HK-2 (cell line): ENCODE data around the gene PSMB4.
"Not testable (repeated sequence)": the region's sequence is repeated elsewhere in the genome, so short reads cannot be mapped to it uniquely, and the experiment has no call there.

Experiments
- DNase-seq: peaks from one replicate; pipeline ENCODE4 v3.0.0-alpha.2; 2018; ENCODE audit not compliant: unreplicated experiment

The PSMB4 gene

DNA sequence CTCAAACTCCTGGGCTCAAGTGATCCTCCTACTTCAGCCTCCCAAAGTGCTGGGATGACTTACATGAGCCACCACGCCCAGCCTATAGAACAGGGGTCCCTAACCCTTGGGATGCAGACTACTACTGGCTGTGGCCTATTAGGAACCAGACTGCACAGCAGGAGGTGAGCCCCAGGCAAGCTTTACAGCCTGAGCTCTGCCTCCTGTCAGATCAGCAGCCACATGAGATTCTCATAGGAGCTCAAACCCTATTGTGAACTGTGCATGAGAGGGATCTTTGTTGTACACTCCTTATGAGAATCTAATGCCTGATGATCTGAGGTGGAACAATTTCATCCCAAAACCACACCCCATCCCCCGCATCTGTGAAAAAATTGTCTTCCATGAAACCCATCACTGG, 13.4 kb upstream of the PSMB4 start:
- no peak for DNase-seq

DNA sequence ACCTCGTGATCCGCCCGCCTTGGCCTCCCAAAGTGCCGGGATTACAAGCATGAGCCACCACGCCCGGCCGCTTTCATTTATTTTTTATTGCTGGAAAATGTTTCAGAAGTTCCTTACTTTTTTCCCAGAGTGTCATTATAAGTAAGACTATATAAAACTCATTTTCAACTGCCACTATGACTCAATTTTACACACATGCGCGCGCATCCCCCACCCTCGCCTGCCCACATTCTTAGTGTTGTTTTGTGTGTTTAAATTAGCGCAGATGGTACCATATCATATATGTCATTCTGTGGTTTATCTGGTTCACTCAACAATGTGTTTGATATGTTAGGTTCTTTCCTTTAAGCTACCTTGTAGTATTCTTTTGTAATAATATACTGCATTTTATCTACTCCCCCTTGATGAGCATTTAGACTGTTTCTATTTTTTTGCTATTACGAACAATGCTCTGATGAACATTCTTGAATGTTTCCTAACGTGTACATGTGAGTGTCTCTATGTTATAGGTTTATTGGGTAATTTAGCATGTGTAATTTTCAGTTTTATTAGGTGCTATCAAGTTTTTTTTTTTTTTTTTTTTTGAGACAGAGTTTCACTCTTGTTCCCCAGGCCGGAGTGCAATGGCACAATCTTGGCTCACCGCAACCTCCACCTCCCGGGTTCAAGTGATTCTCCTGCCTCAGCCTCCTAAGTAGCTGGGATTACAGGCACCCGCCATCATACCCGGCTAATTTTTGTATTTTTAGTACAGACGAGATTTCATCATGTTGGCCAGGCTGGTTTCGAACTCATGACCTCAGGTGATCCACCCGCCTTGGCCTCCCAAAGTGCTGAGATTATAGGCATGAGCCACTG, 8.9 kb upstream of the PSMB4 start:
- not testable (repeated sequence) for DNase-seq

DNA sequence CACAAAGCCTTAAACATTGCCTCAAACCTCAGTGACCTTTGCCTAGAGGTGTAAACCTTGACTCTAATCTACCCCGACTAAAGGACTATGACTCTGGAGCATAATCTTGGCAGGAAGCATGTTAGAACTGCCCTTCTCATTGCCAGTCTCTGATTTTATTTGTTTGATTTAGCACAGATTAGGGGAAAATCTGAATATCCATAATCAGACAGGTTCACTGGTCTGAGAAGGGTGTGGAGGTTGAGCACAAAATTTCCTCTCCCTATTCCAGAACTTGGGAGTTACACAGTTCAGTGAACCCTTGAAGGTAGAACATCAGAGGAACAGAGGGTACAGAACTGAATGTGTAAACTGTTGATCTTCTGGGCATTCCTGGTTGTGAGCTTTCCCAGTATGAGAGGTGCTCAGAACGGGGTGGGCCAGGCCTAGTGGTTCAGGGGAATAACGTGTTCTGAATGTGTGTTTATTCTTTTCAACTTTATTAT, 8.3 kb upstream of the PSMB4 start:
- DNase-seq: no peak

DNA sequence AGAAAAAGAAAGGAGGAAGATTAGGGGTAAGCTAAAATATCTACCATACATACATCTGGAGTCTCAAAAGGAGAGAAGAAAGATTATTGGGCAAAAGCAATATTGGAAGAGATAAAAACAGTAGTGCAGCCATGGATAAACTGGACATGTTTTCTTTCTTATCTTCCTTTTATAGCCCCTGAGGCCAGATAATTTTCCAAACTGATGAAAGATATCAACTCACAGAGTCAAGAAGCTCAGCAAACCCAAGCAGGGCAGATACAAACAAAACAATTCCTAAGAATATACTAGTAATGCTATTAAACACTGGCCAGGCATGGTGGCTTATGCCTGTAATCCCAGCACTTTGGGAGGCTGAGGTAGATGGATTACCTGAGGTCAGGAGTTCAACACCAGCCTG, 5.8 kb upstream of the PSMB4 start:
- DNase-seq: no peak

DNA sequence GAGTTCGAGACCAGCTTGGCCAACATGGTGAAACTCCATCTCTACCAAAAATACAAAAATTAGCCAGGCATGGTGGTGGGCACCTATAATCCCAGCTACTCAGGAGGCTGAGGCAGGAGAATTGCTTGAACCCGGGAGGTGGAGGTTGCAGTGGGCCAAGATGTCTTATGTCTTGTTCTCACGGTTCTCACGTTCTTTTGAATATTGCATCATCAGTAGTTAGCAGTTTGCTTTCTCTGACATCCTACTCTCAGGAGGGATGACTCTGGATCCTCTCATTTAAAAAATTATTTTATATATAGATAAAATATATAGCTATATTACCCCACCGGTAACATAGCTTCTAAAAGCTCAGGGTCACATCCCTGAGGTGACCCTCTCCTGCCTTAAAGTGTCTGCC, 3.1 kb upstream of the PSMB4 start:
- DNase-seq: not testable (repeated sequence)

DNA sequence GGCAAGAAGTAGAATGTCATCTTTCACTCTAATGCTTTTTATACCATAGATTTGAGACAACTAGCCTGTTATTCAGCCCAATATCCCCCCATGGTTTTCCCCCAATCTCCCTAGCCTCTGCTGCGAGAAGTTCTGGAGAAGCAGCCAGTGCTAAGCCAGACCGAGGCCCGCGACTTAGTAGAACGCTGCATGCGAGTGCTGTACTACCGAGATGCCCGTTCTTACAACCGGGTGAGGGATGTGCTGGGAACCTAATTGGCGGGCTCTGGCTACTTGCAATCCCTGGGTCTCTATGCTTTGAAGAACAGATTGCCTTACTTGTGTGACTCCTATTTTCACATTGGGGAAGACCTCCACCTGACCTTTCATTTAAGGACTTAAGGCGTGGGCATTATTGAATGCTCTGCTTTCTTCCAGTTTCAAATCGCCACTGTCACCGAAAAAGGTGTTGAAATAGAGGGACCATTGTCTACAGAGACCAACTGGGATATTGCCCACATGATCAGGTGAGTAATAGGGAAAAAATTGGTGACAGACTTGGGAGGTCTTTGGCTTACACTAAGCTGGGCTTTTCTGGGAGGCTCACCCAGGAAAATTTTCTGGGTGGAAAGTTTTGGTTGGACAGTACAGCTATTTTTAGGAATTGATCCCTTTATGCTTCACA, 1.9 kb downstream of the PSMB4 start:
- DNase-seq: no peak

DNA sequence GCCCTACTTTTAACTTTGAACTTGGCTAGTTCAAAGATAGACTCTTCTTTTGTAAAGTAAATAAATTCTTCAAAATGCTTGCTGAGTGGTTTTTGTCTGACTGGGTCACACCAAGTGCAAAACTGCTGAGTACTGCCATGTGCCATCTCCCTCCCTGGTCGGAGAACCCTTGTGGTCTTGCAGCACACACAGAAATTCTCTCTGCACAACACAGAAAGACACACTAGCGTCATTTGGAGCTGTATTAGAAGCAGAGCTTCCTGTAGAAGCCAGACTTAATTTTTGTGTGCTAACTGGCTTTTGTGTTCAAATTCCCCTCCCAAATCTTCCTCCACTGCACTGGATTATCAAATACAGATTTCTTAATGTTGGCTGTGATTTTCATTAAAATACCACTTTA, 2.5 kb downstream of the PSMB4 start:
- no peak for DNase-seq

DNA sequence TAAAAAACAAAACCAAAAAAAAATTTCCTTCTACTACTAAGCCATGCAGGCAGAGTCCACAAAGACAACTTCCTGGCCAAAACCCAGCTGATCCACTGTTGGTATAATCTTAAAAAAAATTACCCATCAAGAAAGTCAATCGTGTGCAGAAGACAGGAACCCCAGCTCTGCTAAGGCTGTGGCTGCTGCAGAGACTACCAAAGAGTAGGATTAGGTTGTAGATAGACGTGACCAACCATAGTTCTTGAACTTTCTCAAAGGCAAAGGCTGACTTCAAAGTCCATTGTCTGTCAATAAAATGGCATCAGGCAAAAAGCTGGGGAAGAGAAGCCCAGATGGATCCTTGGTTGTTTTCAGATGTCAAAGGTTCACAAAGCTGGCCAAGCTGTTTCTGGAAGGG, 3.4 kb downstream of the PSMB4 start:
- no peak for DNase-seq

DNA sequence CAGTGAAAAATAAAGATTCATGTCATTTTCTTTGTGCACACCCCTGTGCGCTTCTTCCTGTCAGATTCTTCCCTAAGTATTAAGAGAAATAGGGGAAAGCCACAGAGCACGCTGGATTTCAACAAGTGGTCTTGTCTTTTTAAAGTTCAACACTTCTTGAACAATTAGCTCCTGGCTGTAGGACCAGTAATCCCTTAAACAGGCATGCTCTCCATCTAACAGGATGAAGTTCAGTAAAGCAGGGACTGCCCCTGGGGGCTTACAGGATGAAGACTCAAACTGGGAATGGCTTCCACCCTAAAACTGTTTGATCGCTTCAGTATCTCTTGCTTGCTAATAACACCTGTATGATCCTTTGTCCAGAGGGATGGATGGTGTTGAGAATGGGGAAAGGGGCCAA, 4.2 kb downstream of the PSMB4 start:
- no peak for DNase-seq

DNA sequence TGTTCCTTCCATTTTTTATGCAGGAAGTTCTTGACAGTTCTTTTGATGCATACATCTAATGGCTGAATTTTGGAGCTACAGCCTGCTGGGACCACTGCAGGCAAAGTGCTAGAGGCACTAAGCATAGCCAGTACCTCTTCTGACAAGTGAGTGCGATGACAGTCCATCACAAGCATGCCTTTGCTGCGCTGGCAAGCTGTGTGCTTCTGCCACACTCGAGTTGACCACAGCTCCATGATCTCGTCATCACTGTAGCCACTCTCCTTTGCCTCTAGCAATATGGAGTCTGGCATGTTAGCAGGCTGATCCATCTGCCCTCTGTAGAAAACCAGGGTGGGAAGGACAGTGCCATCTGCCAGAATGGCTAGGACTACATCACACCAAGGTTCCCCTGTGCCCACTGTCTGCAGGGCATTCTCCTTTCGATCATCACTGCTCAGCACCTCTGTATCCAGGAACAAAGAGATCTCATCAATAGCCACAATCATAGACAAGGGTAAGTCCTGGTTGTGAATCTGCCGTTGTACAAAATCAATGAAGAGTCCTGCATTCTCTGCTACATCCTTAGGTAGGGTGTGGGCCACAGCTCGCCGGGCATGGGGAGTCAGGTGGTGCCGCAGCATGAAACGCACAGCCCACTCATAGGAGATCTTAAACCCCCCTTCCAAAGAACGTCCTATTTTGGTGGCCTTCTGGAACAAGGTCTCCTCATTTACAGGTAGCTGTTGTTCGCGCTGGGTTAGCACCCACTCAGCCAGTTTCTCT, 6.0 kb downstream of the PSMB4 start:
- DNase-seq: no peak

DNA sequence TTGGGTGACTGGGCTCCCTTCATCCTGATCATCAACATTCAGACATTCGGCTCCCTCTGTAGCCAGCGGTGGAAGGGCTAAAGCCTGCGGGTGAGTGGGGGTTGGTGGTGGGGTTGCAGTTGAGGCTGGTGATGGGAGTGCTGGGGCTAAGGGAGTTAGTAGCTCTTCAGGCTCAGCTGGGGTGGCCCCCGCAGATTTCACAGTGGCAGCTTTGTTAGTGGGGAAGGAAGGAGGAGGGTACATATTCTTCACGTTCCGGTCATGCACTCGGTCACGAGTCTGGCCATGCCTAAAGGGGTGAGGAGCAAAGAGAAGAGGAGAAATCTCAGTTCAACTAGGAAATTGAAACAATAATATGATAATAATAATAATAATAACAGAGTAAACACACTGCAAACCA, 6.8 kb downstream of the PSMB4 start:
- DNase-seq: no peak

DNA sequence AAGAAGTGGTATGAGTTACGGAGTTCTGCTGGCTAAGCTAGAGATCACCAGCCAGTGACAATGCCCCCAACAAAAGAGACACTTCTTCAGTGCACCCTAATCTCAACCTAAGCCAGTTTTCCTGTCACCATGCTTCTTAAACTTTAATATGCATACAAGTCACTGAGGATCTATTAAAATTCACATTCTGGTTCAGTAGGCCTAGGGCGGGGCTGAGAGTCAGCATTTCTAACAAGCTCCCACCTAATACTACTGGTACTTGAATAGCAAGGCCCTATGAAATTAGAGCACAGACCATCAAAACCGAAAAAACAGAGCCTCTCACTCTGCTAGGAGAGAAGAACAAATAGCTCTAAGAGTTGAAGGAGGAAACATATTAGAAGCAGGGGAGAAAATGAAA, 7.9 kb downstream of the PSMB4 start:
- no peak for DNase-seq

DNA sequence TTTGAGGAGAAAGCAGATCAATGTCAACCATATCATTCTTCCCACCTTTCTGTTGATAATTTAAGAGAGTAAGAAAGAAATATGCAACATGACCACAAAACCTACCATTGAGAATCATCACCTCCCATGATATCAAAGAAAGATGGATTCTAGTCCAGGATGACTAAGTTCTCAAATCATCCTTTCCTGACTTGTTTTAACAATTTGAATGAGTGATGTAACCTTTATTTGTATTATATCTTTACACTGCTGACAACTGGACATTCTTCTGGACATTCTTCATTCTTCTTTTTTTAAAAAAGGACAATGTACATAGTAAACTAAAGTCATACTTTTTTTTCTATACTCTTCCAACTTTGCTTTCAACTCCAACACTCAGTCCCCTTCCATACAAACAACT, 9.5 kb downstream of the PSMB4 start:
- DNase-seq: no peak

DNA sequence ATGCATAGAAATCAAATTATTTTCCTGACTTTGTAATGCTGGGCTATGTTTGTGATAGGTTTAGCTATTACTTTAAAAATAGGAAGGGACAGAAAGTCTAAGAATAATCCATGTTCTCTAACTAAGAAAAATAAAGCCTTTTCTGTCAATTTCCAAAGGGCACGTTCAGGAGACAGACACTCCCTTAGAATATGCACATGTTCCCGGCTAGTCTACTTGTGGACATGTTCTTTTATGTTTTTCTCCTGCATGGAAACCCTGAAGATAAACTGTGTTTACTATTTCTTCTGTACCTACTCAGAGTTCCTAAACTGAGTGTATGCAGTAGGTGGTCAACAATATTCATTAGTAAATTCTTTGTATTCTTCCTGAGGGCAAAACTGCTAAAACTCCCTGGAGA, 12.5 kb downstream of the PSMB4 start:
- DNase-seq: no peak

DNA sequence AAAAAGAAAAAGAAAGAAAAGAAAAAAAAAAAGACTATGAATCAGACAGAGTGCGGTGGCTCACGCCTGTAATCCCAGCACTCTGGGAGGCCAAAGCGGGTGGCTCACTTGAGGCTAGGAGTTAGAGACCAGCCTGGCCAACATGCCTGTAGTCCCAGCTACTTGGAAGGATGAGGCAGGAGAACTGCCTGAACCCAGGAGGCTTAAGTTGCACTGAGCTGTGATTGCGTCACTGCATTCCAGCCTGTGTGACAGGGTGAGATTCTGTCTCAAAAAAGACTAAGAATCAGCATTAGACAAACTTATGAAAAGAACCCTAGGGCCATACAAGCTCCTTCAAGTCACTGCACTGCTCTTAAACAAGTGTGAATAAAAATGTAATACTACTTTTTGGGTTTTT, 16.9 kb downstream of the PSMB4 start:
- no peak for DNase-seq

DNA sequence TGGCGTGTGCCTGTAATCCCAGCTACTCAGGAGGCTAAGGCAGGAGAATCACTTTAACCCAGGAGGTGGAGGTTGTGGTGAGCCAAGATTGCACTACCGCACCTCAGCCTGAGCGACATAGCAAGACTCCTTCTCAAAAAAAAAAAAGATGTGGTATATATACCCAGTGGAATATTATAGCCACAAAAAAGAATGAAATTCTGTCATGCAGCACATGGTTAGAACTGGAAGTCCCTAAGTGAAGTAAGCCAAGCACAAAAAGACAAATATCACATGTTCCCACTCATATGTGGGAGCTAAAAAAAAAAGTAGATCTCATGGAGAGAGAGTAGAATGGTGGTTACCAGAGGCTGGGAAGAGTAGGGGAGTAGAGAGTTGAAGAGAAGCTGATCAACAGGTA, 18.7 kb downstream of the PSMB4 start:
- DNase-seq: no peak

DNA sequence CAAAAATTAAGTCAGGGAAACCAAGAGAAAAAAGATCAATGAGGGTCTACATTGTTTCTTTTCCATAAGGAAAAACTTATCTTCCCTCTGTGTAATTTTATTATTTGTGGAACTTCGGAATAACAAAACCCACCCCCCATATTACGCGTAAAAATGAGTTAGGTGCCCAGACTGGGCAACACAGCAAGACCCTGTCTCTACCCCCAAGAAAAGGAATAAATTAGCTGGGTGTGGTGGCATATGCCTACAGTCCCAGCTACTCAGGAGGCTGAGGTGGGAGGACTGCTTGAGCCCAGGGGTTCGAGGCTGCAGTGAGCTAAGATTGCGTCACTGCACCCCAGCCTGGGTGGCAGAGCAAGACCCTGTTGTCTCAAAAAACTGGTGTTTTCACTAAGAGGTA, 20.4 kb downstream of the PSMB4 start:
- no peak for DNase-seq

DNA sequence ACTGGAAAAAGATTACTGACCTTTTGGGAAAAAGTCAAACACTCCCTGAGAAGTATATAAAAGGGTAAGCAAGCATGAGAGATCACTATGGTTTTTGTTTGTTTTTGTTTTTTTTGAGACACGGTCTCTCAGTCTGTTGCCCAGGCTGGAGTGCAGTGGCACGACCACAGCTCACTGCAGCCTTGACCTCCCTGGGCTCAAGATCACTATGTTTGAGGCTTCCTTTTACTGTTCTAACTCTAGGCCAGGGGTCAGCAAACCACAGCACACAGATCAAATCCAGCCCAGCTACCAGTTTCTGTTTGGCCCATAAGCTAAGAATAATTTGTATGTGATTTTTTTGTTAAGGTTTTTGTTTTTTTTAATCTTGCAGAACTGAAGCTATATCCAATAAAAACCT, 25.7 kb downstream of the PSMB4 start:
- DNase-seq: no peak

DNA sequence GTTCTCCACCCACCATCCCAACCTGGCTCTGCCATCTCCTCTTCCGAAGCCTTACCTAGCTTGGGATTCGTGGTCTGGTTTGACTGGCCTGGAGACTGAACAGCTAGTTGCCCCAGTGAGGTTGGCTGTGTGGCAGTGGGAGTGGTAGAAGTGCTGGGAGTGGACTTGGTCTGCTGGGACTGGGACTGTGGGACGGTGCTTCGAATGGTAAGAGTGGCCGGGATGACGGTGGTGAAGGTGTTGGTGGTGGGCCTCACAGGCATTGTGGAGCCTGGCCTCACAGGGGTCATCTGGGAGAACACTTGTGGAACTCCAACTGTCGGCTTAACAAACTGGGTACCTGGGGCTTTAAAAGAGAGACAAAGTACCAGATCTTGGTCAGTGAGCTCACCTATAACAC, 28.7 kb downstream of the PSMB4 start:
- no peak for DNase-seq

DNA sequence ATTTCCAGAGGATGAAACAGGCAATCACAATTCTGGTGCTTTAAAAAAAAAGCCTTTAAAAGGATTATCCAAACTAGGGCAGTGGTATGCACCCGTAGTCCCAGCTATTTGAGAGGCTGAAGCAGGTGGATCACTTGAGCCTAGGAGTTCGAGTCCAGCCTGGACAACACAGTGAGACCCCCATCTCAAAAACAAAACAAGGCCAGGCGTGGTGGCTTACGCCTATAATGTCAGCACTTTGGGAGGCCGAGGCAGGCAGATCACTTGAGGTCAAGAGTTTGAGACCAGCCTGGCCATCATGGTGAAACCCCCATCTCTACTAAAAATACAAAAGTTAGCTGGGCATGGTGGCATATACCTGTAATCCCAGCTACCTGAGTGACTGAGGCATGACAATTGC, 34.5 kb downstream of the PSMB4 start:
- DNase-seq: not testable (repeated sequence)

DNA sequence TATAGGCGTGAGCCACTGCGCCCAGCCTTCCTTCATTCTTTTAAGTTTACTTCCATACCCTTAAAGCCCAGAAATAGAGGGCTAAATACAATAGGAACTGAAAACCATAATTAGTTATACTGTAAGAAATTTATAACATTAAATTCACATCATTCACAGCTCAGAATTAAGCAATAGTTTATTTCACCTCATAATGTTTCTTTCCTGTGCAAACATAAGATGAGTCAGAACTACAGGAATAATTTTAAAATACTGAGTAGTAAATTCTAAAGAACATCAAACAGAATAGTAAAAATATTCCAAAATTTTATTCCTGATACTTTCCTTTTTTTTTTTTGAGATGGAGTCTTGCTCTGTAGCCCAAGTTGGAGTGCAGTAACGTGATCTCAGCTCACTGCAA, 35.8 kb downstream of the PSMB4 start:
- no peak for DNase-seq

DNA sequence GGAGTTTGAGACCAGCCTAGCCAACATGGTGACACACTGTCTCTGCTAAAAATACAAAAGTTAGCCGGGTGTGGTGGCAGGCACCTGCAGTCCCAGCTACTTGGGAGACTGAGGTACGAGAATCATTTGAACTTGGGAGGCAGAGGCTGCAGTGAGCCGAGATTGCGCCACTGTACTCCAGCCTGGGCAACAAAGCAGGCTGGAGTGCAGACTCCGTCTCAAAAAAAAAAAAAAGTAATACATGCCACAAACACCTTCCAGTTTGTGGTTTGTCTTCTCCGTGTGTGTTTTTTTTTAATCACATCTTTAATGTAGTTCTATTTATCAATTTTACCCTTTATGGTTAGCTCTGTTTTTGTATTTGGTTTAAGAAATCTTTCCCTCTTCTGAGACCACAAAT, 37.6 kb downstream of the PSMB4 start:
- DNase-seq: no peak

DNA sequence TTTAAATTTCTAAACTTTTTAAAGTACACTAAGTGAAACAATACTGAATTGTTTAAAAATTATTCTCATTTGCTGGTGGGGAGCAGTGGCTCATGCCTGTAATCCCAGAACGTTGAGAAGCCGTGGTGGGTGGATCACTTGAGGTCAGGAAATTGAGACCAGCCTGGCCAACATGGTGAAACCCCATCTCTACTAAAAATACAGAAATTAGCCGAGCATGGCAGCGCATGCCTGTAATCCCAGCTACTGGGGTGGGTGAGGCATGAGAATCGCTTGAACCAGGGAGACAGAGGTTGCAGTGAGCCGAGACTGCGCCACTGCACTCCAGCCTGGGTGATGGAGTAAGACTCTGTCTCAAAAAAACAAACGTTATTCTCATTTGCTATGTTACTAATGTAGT, 38.0 kb downstream of the PSMB4 start:
- DNase-seq: not testable (repeated sequence)
